NCI-H2171 (cell line): ENCODE results near the gene IKBKG.
"Not testable (repeated sequence)": the region's sequence is repeated elsewhere in the genome, so short reads cannot be mapped to it uniquely, and the experiment has no call there.

Source experiments
- DNase-seq: peaks from one replicate; lab custom pipeline; 2025; lab: John Stamatoyannopoulos, UW

The IKBKG gene

GRCh38 chrX:154605566-154605965 is 58.1 kb downstream of the IKBKG start:
- no peak for DNase-seq

- DNase-seq, result no peak
Measured at GRCh38 chrX:154607370-154607769, 60.0 kb downstream of the IKBKG start.

GRCh38 chrX:154607976-154608375 is 60.6 kb downstream of the IKBKG start:
- not testable (repeated sequence) for DNase-seq

- DNase-seq, result not testable (repeated sequence)
Measured at GRCh38 chrX:154608823-154609222, 61.4 kb downstream of the IKBKG start.

- DNase-seq, result not testable (repeated sequence)
Measured at GRCh38 chrX:154611146-154611545, 63.7 kb downstream of the IKBKG start.

- not testable (repeated sequence) for DNase-seq
Measured at GRCh38 chrX:154613586-154613985, 66.2 kb downstream of the IKBKG start.
